GM12878 (cell line): ENCODE data around the gene TIFAB. TPM values are rescaled to one million over a fixed set of nuclear protein-coding genes. Genes with fewer than 3 reads are reported as not detected.

Experiments
- EP300 ChIP-seq, 2 experiments: fragments of 150-350 bp in 1 of 2; IDR thresholded peaks; 2 replicates each; pipeline ENCODE4 v1.6.1; 2011 to 2012; ENCODE audit warnings: low read depth in 2 of 2, low read length in 2 of 2, borderline replicate concordance in 1 of 2, improper control_type of control experiment in 1 of 2, inconsistent platforms in 1 of 2; ENCODE audit not compliant: control insufficient read depth in 1 of 2
- ETV6 ChIP-seq, 2 experiments: fragments of 450-650 bp in 1 of 2; IDR thresholded peaks in 1 of 2; conservative IDR thresholded peaks in 1 of 2; 2 replicates each; pipeline ENCODE4 v1.6.1; 2014; ENCODE audit warnings: antibody characterized with exemption in 1 of 2, borderline replicate concordance in 1 of 2, low read depth in 1 of 2, mild to moderate bottlenecking in 1 of 2, moderate library complexity in 1 of 2
- FOXK2 ChIP-seq: fragments of 450-650 bp; IDR thresholded peaks from 2 replicates; pipeline ENCODE4 v1.6.1; 2017; ENCODE audit warnings: mild to moderate bottlenecking, moderate library complexity
- HCFC1 ChIP-seq: fragments of 150-350 bp; IDR thresholded peaks from 2 replicates; pipeline ENCODE4 v1.6.1; 2014; ENCODE audit warnings: low read length
- LARP7 ChIP-seq: fragments of 450-650 bp; IDR thresholded peaks from 2 replicates; pipeline ENCODE4 v1.6.1; 2017; ENCODE audit warnings: mild to moderate bottlenecking
- MEF2A ChIP-seq: IDR thresholded peaks from 2 replicates; pipeline ENCODE4 v1.6.1; 2011; ENCODE audit warnings: low read depth, mild to moderate bottlenecking, low read length, moderate library complexity; ENCODE audit not compliant: insufficient read depth
- POLR2AphosphoS2 ChIP-seq: IDR thresholded peaks from 2 replicates; pipeline ENCODE4 v1.6.1; 2011; ENCODE audit warnings: low read depth, mild to moderate bottlenecking, low read length, improper control_type of control experiment, moderate library complexity
- RCOR1 ChIP-seq: conservative IDR thresholded peaks from 2 replicates; pipeline ENCODE4 v1.6.1; 2012; ENCODE audit warnings: low read depth, low read length, improper control_type of control experiment
- SP1 ChIP-seq: IDR thresholded peaks from one replicate; pipeline ENCODE4 v1.6.1; 2011; ENCODE audit warnings: low read depth, low read length
- TBL1XR1 ChIP-seq: IDR thresholded peaks from 2 replicates; pipeline ENCODE4 v1.6.1; 2012; ENCODE audit warnings: low read depth, low read length, improper control_type of control experiment
- polyA plus RNA-seq, 11 experiments: library from polyadenylated mRNA; depleted of rRNA in 4 of 11; unstranded in 6 of 11; stranded (reverse) in 5 of 11; fragments of >200 nt; fragmentation: Nextera tagmentation in 4 of 11; fragmentation: Illumina TruSeq in 1 of 11; extraction: Ambion mirVana in 4 of 11; extraction: Trizol in 1 of 11; gene quantifications; 1 replicate in 1 of 11; 2 replicates in 10 of 11; pipeline versions ENCODE4 v1.2.1 to v1.2.3, GENCODE V29; 2011 to 2016; ENCODE audit warnings: inconsistent platforms in 2 of 11, missing spikeins in 2 of 11, low read depth in 1 of 11
- total RNA-seq, 4 experiments: library from RNA; depleted of rRNA in 3 of 4; stranded (reverse); fragments of >200 nt in 3 of 4; fragmentation: Illumina TruSeq in 1 of 4; extraction: Trizol in 1 of 4; gene quantifications; 2 replicates each; pipeline versions ENCODE4 v1.2.1 to v1.2.3, GENCODE V29; 2013 to 2021
- TF ChIP-seq, protein P1 (sequence below): fragments of 450-650 bp; conservative IDR thresholded peaks from 2 replicates; pipeline ENCODE4 v1.6.1; 2017; ENCODE audit warnings: mild to moderate bottlenecking, moderate library complexity

The TIFAB gene
- total and polyA plus RNA-seq, 10 of the 15 experiments (the other 5 are each of a cell fraction or from before 2014, with no cell fraction given), result not detected

DNA sequence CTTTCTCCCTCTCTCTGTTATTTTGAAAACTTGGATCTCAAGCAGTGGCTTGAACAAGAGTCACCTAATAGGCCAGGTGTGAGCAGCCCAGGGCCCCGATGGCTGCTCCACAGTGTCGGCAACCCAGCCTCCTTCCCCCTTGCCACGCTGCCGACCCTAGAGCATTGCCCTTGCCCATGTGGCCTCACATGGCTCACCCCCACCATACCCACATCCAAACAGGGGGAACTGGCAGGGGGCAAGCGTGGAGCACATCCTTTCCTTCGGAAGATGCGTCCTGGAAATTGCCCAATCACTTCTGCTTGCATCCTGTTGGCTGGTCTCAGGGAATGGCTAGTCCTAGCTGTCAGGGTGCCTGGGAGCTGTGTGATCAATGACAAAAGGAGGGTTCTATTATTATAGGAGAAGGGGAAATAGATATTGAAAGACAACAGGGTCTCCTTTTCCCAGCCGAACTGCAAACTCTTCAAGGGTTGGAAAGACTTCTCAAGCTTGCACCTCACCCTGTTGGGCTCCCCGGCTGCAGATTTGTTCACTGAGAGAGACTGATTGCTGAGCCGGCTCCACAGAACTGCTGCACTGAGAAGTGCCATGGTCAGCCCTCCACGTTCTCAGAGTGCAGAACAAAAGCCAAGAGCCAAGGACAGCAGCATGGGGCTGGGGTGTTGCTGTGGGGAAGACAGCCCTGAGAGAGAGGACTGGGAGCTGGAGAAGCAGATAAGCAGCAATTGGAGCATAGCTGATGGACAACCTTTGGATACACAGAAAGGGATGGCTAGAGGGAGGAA lies 8.3 kb upstream of the TIFAB start (continued):
- no peak for TF ChIP-seq RCOR1
- no peak for TF ChIP-seq TBL1XR1
- TF ChIP-seq, protein P1, sequence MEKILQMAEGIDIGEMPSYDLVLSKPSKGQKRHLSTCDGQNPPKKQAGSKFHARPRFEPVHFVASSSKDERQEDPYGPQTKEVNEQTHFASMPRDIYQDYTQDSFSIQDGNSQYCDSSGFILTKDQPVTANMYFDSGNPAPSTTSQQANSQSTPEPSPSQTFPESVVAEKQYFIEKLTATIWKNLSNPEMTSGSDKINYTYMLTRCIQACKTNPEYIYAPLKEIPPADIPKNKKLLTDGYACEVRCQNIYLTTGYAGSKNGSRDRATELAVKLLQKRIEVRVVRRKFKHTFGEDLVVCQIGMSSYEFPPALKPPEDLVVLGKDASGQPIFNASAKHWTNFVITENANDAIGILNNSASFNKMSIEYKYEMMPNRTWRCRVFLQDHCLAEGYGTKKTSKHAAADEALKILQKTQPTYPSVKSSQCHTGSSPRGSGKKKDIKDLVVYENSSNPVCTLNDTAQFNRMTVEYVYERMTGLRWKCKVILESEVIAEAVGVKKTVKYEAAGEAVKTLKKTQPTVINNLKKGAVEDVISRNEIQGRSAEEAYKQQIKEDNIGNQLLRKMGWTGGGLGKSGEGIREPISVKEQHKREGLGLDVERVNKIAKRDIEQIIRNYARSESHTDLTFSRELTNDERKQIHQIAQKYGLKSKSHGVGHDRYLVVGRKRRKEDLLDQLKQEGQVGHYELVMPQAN, result no peak
- no peak for TF ChIP-seq EP300 (IDR thresholded peaks at IDR 0.05; ENCODE audit: borderline replicate concordance in 1 of 2, control insufficient read depth in 1 of 2, low read depth in 2 of 2, low read length in 2 of 2)
- no peak for TF ChIP-seq ETV6 (conservative IDR thresholded peaks at IDR 0.05 in 1 of 2, IDR thresholded peaks at IDR 0.05 in 1 of 2; ENCODE audit: borderline replicate concordance in 1 of 2, low read depth in 1 of 2)
- no peak for TF ChIP-seq MEF2A
- no peak for TF ChIP-seq FOXK2
- TF ChIP-seq LARP7, result no peak
- TF ChIP-seq POLR2AphosphoS2, result no peak
- TF ChIP-seq HCFC1, result no peak
- no peak for TF ChIP-seq SP1
